Mucosa of stomach (tissue), 1 donor: ENCODE data around the gene CHRNA3.

Experiments
- H3K27me3 ChIP-seq: one replicate; pipeline ENCODE4 v1.7.0; 2013; ENCODE audit warnings: mild to moderate bottlenecking, low read length; ENCODE audit not compliant: control insufficient read depth, insufficient read depth
- H3K36me3 ChIP-seq: one replicate; pipeline ENCODE4 v1.7.0; 2013; ENCODE audit warnings: low read length; ENCODE audit not compliant: control insufficient read depth, insufficient read depth
- H3K4me1 ChIP-seq: one replicate; pipeline ENCODE4 v1.7.0; 2013; ENCODE audit warnings: mild to moderate bottlenecking, low read length; ENCODE audit not compliant: control insufficient read depth, insufficient read depth
- H3K4me3 ChIP-seq: one replicate; pipeline ENCODE4 v1.7.0; 2013; ENCODE audit warnings: low read length
- H3K9ac ChIP-seq: one replicate; pipeline ENCODE4 v1.7.0; 2013; ENCODE audit warnings: mild to moderate bottlenecking, low read length, moderate library complexity
- H3K9me3 ChIP-seq: one replicate; pipeline ENCODE4 v1.7.0; 2013; ENCODE audit warnings: mild to moderate bottlenecking, low read length, moderate library complexity; ENCODE audit not compliant: control insufficient read depth
- donor health status: Pancreatic carcinoma.

The CHRNA3 gene

DNA sequence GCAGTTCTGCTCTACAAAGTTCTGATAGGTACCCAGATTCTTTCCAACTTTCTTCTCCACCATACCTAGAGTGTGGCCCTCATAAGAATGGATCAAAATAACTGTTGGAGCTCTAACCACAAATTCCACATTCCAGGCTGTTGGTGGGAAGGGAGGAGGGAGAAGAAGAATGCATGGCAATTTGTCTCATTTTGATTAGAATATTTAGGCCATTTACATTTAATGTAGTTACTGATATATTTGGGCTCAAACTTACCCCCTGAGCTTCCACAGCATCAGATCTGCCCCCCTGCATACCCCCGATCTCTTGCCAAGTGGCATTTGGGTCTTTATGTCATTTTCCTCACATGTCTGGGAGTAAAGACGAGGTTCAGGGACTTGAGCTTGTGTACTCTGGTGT, 12.6 kb upstream of the CHRNA3 start:
- H3K4me1 ChIP-seq = no peaks in the 10 kb centered on the region
- no peak overlapping the region for H3K9ac ChIP-seq
- no peak overlapping the region for H3K4me3 ChIP-seq
- H3K9me3 ChIP-seq = no peaks in the 10 kb centered on the region
- H3K36me3 ChIP-seq = no peaks in the 10 kb centered on the region
- peaks cover 11% of the 10 kb centered on the region for H3K27me3 ChIP-seq

GRCh38 chr15:78630886-78631633, 10.3 kb upstream of the CHRNA3 start:
- no peak overlapping the region for H3K9ac ChIP-seq
- H3K9me3 ChIP-seq = no peaks in the 10 kb centered on the region
- no peaks in the 10 kb centered on the region for H3K4me1 ChIP-seq
- H3K27me3 ChIP-seq = peaks cover 15% of the 10 kb centered on the region
- no peak overlapping the region for H3K4me3 ChIP-seq
- no peaks in the 10 kb centered on the region for H3K36me3 ChIP-seq

GRCh38 chr15:78629716-78630065, 8.9 kb upstream of the CHRNA3 start:
- no peaks in the 10 kb centered on the region for H3K9me3 ChIP-seq
- peaks cover 20% of the 10 kb centered on the region for H3K27me3 ChIP-seq
- no peak overlapping the region for H3K4me3 ChIP-seq
- H3K9ac ChIP-seq = no peak overlapping the region
- no peaks in the 10 kb centered on the region for H3K36me3 ChIP-seq
- H3K4me1 ChIP-seq = no peaks in the 10 kb centered on the region

GRCh38 chr15:78629031-78629715, 8.4 kb upstream of the CHRNA3 start:
- H3K4me1 ChIP-seq = no peaks in the 10 kb centered on the region
- H3K36me3 ChIP-seq = no peaks in the 10 kb centered on the region
- H3K9ac ChIP-seq = no peak overlapping the region
- no peaks in the 10 kb centered on the region for H3K9me3 ChIP-seq
- H3K27me3 ChIP-seq = peaks cover 20% of the 10 kb centered on the region
- H3K4me3 ChIP-seq = no peak overlapping the region

DNA sequence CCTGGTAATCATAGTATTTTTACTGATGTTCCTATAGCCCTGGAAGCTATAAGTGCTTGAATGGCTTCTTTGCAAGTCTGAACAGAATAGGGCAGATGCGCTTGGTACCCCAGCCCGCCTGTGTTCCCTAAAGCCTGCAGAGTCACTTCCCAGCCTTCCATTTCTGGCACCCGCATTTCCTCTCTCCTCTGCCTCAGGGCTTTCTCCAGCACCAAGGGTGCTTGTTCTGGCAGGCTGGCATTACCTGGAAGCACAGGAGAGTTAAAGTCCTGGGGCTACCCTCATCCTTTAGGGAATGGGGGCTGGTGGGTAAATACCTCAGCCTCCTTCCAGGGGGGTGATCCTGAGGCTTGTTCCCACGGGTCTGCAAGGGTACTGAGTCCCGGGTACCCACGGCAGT, 7.4 kb upstream of the CHRNA3 start:
- no peak overlapping the region for H3K9ac ChIP-seq
- no peaks in the 10 kb centered on the region for H3K4me1 ChIP-seq
- no peak overlapping the region for H3K4me3 ChIP-seq
- no peaks in the 10 kb centered on the region for H3K9me3 ChIP-seq
- no peaks in the 10 kb centered on the region for H3K36me3 ChIP-seq
- peaks cover 14% of the 10 kb centered on the region for H3K27me3 ChIP-seq

GRCh38 chr15:78627348-78627747, 6.6 kb upstream of the CHRNA3 start:
- H3K9me3 ChIP-seq = no peaks in the 10 kb centered on the region
- no peaks in the 10 kb centered on the region for H3K36me3 ChIP-seq
- no peak overlapping the region for H3K9ac ChIP-seq
- no peaks in the 10 kb centered on the region for H3K4me1 ChIP-seq
- peaks cover 20% of the 10 kb centered on the region for H3K27me3 ChIP-seq
- no peak overlapping the region for H3K4me3 ChIP-seq

DNA sequence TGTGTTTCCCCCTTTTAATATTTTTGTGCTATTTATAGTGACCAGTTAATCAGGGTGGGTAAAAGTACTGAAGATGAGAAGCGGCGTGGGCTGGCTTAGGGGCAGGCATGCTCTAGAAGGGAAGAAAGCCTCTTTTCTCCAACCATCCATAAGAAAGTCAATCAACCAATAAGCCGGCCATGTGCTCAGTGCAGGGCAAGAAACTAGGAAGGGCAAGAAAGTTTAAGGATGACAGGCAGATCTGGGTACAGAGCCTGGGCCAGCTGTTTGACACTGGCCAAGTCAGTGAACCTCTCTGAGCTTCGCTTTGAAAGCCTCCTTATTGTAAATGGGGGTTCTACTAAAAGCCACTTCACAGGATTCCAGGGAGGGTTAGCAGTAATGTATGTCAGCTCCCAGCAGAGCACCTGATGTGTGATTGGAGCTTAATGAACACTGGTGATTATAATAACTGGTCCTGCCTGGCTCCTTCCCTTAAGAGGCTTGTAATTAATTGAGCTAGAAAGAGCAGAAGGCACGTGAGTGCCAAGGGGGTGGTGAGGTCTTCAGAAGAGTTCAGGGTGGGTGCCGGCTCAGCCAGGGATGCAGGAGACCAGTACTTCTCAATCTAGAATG, 5.7 kb upstream of the CHRNA3 start:
- Histone ChIP-seq H3K4me3 (no peak overlapping the region), H3K27me3 (peaks cover 28% of the 10 kb centered on the region), H3K36me3 (no peaks in the 10 kb centered on the region), H3K9me3 (no peaks in the 10 kb centered on the region), H3K9ac (no peak overlapping the region), H3K4me1 (no peaks in the 10 kb centered on the region)

DNA sequence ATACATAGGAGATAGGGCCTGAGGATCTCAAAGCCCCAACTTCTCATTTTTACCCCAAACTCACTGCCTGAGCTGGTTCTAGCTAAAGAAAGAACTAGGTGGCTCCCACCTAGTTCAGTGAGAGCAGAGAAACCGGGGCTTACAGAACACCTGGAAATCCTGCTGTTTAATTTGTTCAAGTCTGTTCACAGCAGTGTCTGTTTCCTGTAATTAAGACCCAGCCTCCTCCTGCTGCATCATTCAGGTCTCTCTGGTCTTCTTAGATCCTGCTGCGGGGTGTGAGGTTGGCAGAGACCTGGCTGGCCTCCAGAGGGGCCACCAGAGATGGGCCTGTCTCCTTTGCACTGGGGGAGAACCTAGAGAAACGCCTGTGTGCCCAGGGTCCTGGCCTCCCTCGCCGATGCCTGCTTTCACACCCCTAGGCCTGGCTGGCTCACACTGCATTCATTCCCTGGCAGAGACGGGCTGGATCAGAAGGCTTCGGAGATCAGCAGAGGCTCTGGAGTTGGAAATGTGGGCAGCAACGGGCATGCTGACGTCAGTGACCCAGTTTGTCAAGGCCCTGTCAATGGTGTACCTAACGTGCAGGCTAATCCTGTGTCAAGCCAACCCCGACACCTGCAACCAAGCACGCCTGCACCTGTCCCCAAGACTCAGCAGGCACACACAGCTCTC, 4.9 kb upstream of the CHRNA3 start:
- no peaks in the 10 kb centered on the region for H3K36me3 ChIP-seq
- H3K27me3 ChIP-seq = peaks cover 28% of the 10 kb centered on the region
- H3K4me1 ChIP-seq = no peaks in the 10 kb centered on the region
- no peak overlapping the region for H3K4me3 ChIP-seq
- H3K9ac ChIP-seq = no peak overlapping the region
- H3K9me3 ChIP-seq = no peaks in the 10 kb centered on the region

GRCh38 chr15:78624651-78625590, 4.1 kb upstream of the CHRNA3 start:
- Histone ChIP-seq H3K36me3 (no peaks in the 10 kb centered on the region), H3K4me1 (no peaks in the 10 kb centered on the region), H3K27me3 (peaks cover 36% of the 10 kb centered on the region), H3K4me3 (no peak overlapping the region), H3K9ac (no peak overlapping the region), H3K9me3 (no peaks in the 10 kb centered on the region)

- H3K9me3 ChIP-seq = no peaks in the 10 kb centered on the region
- peaks cover 46% of the 10 kb centered on the region for H3K27me3 ChIP-seq
- no peaks in the 10 kb centered on the region for H3K36me3 ChIP-seq
- H3K9ac ChIP-seq = no peak overlapping the region
- no peaks in the 10 kb centered on the region for H3K4me1 ChIP-seq
- H3K4me3 ChIP-seq = no peak overlapping the region
These were observed 3.1 kb upstream of the CHRNA3 start for GRCh38 chr15:78623786-78624497.

- Histone ChIP-seq H3K4me3 (no peak overlapping the region), H3K9me3 (no peaks in the 10 kb centered on the region), H3K9ac (no peak overlapping the region), H3K4me1 (no peaks in the 10 kb centered on the region), H3K36me3 (no peaks in the 10 kb centered on the region), H3K27me3 (peaks cover 42% of the 10 kb centered on the region)
These were observed 1.1 kb upstream of the CHRNA3 start for GRCh38 chr15:78621810-78622402.
